Measurements from ENCODE around the gene PC.
"Not testable (repeated sequence)": the region's sequence is repeated elsewhere in the genome, so short reads cannot be mapped to it uniquely, and the experiment has no call there.

Gene PC

DNA sequence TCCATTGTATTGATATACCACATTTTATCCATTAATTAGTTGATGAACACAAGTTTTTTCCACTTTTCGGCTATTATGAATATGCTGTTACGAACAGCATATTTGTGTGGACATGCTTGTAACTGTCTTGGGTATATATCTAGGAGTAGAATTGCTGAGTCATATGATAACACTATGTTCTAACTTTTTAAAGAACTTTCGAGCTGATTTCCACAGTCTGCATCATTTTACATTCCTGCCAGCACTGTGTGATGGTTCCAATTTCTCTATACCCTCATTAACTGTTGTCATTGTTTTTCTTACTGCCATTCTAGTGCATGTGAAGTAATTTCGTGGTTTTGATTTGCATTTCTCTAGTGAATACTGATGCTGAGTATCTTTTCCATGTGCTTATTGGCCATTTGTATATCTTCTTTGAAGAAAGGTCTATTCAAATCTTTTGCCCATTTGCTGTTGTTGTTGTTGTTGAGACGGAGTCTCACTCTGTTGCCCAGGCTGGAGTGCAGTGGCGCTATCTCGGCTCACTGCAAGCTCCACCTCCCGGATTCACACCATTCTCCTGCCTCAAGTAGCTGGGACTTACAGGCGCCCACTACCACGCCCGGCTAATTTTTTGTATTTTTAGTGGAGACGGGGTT lies 122.3 kb downstream of the PC start:
- DNase-seq (ENCODE audit: low read depth, low spot score), result no peak
- Histone ChIP-seq H3K4me1 (ENCODE audit: insufficient read depth, insufficient read length) (no peaks in the 10 kb centered on the region), H3K36me3 (ENCODE audit: insufficient read depth, insufficient read length, low read length) (peaks cover 34% of the 10 kb centered on the region), H3K27me3 (ENCODE audit: insufficient read depth, insufficient read length) (no peaks in the 10 kb centered on the region), H3K9me3 (ENCODE audit: insufficient read depth, low read length) (no peaks in the 10 kb centered on the region), H3K9ac (ENCODE audit: insufficient read length, low read depth) (no peak overlapping the region), H3K4me3 (ENCODE audit: insufficient read length, low read depth) (no peak overlapping the region)
- TF ChIP-seq SUZ12 (IDR thresholded peaks at IDR 0.05; ENCODE audit: extremely low read depth, insufficient read depth, insufficient read length) (no peak), ZNF274 (IDR thresholded peaks at IDR 0.05; ENCODE audit: low read depth, low read length) (no peak), YY1 (IDR thresholded peaks at IDR 0.05; ENCODE audit: insufficient read depth, insufficient read length) (no peak)

DNA sequence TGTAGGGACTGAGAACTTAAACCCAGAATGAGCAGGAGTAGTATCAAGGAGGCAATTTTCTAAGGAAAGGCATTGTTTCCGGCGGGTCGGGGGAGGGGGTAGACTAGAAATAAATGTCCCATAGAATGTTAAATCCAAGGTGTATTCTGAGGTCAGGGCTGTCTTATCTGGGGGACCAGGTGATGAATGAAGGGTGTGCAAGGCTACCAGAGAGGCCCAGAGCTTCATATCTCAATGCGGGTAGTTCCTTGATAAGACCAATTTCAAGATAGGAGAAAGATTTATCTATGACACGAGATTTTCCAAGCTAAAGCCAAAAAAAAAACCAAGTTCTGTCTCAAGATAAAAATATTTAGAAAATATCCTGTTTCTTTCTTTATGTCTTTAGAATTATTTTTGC lies 123.2 kb downstream of the PC start:
- peaks cover 25% of the 10 kb centered on the region for H3K36me3 ChIP-seq (ENCODE audit: insufficient read depth, insufficient read length, low read length)
- H3K9ac ChIP-seq (ENCODE audit: insufficient read length, low read depth), result no peak overlapping the region
- H3K27me3 ChIP-seq (ENCODE audit: insufficient read depth, insufficient read length), result no peaks in the 10 kb centered on the region
- H3K4me3 ChIP-seq (ENCODE audit: insufficient read length, low read depth), result no peak overlapping the region
- H3K9me3 ChIP-seq (ENCODE audit: insufficient read depth, low read length), result no peaks in the 10 kb centered on the region
- no peak for TF ChIP-seq SUZ12 (IDR thresholded peaks at IDR 0.05; ENCODE audit: extremely low read depth, insufficient read depth, insufficient read length)
- no peak for TF ChIP-seq YY1 (IDR thresholded peaks at IDR 0.05; ENCODE audit: insufficient read depth, insufficient read length)
- no peak for TF ChIP-seq ZNF274 (IDR thresholded peaks at IDR 0.05; ENCODE audit: low read depth, low read length)
- no peaks in the 10 kb centered on the region for H3K4me1 ChIP-seq (ENCODE audit: insufficient read depth, insufficient read length)
- no peak for DNase-seq (ENCODE audit: low read depth, low spot score)

DNA sequence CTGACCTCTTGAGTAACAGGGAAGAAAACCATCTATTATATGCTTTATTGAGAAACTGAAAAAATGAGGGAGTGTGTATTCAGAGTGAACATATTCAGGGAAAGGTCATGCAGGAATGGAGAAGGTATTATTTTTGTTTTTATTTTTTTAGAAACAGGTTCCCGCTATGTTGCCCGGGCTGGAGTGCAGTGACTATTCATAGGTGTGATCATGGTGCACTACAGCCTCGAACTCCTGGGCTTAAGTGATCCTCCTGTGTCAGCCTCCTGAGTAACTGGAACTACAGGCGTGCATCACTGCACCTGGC lies 123.7 kb downstream of the PC start:
- H3K4me3 ChIP-seq (ENCODE audit: insufficient read length, low read depth), result no peak overlapping the region
- H3K4me1 ChIP-seq (ENCODE audit: insufficient read depth, insufficient read length), result no peaks in the 10 kb centered on the region
- TF ChIP-seq SUZ12 (IDR thresholded peaks at IDR 0.05; ENCODE audit: extremely low read depth, insufficient read depth, insufficient read length) (no peak), YY1 (IDR thresholded peaks at IDR 0.05; ENCODE audit: insufficient read depth, insufficient read length) (no peak), ZNF274 (IDR thresholded peaks at IDR 0.05; ENCODE audit: low read depth, low read length) (no peak)
- no peaks in the 10 kb centered on the region for H3K9me3 ChIP-seq (ENCODE audit: insufficient read depth, low read length)
- no peak overlapping the region for H3K9ac ChIP-seq (ENCODE audit: insufficient read length, low read depth)
- DNase-seq (ENCODE audit: low read depth, low spot score), result no peak
- H3K27me3 ChIP-seq (ENCODE audit: insufficient read depth, insufficient read length), result no peaks in the 10 kb centered on the region
- H3K36me3 ChIP-seq (ENCODE audit: insufficient read depth, insufficient read length, low read length), result peaks cover 23% of the 10 kb centered on the region

DNA sequence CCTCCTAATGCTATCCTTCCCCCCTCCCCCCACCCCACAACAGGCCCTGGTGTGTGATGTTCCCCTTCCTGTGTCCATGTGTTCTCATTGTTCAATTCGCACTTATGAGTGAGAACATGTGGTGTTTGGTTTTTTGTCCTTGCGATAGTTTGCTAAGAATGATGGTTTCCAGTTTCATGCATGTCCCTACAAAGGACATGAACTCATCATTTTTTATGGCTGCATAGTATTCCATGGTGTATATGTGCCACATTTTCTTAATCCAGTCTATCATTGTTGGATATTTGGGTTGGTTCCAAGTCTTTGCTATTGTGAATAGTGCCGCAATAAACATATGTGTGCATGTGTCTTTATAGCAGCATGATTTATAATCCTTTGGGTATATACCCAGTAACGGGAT lies 133.6 kb downstream of the PC start:
- not testable (repeated sequence) for H3K9ac ChIP-seq (ENCODE audit: insufficient read length, low read depth); H3K27me3 ChIP-seq (ENCODE audit: insufficient read depth, insufficient read length); H3K4me3 ChIP-seq (ENCODE audit: insufficient read length, low read depth); H3K9me3 ChIP-seq (ENCODE audit: insufficient read depth, low read length); H3K4me1 ChIP-seq (ENCODE audit: insufficient read depth, insufficient read length); DNase-seq (ENCODE audit: low read depth, low spot score)
- H3K36me3 ChIP-seq (ENCODE audit: insufficient read depth, insufficient read length, low read length), result peaks cover 26% of the 10 kb centered on the region

DNA sequence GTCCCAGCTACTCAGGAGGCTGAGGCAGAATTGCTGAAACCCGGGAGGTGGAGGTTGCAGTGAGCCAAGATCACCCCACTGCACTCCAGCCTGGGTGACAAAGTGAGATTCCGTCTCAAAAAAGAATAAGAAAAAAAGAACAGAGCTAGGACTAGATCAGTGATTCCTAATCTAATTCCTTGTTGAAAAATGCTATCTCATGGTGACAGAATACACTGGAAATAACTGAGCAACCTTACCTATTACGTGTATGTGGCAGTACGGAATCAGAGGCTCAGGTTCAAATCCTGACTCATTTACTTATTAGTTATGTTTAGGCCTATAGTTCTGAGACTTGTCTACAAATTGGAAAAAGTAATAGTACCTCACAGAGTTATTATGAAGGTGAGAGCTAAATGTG lies 134.5 kb downstream of the PC start:
- TF ChIP-seq SUZ12 (IDR thresholded peaks at IDR 0.05; ENCODE audit: extremely low read depth, insufficient read depth, insufficient read length) (no peak), YY1 (IDR thresholded peaks at IDR 0.05; ENCODE audit: insufficient read depth, insufficient read length) (no peak), ZNF274 (IDR thresholded peaks at IDR 0.05; ENCODE audit: low read depth, low read length) (no peak)
- Histone ChIP-seq H3K9me3 (ENCODE audit: insufficient read depth, low read length) (no peaks in the 10 kb centered on the region), H3K27me3 (ENCODE audit: insufficient read depth, insufficient read length) (no peaks in the 10 kb centered on the region), H3K4me3 (ENCODE audit: insufficient read length, low read depth) (no peak overlapping the region), H3K36me3 (ENCODE audit: insufficient read depth, insufficient read length, low read length) (peaks cover 18% of the 10 kb centered on the region), H3K9ac (ENCODE audit: insufficient read length, low read depth) (no peak overlapping the region), H3K4me1 (ENCODE audit: insufficient read depth, insufficient read length) (no peaks in the 10 kb centered on the region)
- DNase-seq (ENCODE audit: low read depth, low spot score), result no peak

DNA sequence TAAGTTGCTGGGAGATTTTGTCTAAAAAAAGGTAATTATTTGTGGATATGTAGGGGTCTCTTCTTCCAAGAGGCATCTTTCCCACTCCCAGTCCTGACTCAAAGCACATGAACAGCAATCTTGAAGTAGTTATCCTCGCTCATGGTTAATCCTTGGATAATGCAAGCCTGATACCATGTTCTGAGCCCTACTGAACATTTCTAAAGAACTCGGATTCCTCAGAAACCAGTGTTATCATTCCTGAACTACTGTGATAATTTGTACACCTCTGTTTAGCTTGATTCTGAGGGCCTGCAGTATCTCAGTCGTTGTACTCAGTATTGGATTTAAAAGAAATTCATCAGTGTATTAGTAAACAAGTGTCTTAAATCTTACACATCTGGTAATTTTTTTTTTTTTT lies 137.3 kb downstream of the PC start:
- Histone ChIP-seq H3K9me3 (ENCODE audit: insufficient read depth, low read length) (no peaks in the 10 kb centered on the region), H3K4me3 (ENCODE audit: insufficient read length, low read depth) (no peak overlapping the region), H3K36me3 (ENCODE audit: insufficient read depth, insufficient read length, low read length) (peaks cover 19% of the 10 kb centered on the region), H3K4me1 (ENCODE audit: insufficient read depth, insufficient read length) (no peaks in the 10 kb centered on the region), H3K9ac (ENCODE audit: insufficient read length, low read depth) (no peak overlapping the region), H3K27me3 (ENCODE audit: insufficient read depth, insufficient read length) (no peaks in the 10 kb centered on the region)
- TF ChIP-seq ZNF274 (IDR thresholded peaks at IDR 0.05; ENCODE audit: low read depth, low read length) (no peak), YY1 (IDR thresholded peaks at IDR 0.05; ENCODE audit: insufficient read depth, insufficient read length) (no peak), SUZ12 (IDR thresholded peaks at IDR 0.05; ENCODE audit: extremely low read depth, insufficient read depth, insufficient read length) (no peak)
- no peak for DNase-seq (ENCODE audit: low read depth, low spot score)

DNA sequence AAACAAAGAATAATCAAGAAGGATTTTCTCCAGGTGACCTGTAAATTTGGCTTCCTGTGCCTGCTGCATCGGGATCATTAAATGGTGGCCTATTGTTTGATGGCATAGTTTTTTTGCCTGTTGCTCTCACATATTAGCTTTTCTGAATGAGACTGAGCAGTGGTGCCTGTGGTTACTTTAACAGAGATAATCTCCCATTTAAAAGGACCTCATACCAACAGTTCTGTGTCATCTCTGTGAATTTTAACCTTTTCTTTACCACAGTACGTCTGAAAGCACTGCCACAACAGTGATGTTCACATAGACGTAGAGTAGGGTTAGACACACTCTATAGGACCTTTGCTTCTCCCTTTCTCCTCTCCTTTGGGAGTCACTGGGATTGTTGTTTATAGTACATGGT lies 137.8 kb downstream of the PC start:
- DNase-seq (ENCODE audit: low read depth, low spot score), result no peak
- peaks cover 21% of the 10 kb centered on the region for H3K36me3 ChIP-seq (ENCODE audit: insufficient read depth, insufficient read length, low read length)
- H3K9ac ChIP-seq (ENCODE audit: insufficient read length, low read depth), result no peak overlapping the region
- no peaks in the 10 kb centered on the region for H3K4me1 ChIP-seq (ENCODE audit: insufficient read depth, insufficient read length)
- H3K27me3 ChIP-seq (ENCODE audit: insufficient read depth, insufficient read length), result no peaks in the 10 kb centered on the region
- H3K4me3 ChIP-seq (ENCODE audit: insufficient read length, low read depth), result no peak overlapping the region
- no peak for TF ChIP-seq YY1 (IDR thresholded peaks at IDR 0.05; ENCODE audit: insufficient read depth, insufficient read length)
- no peaks in the 10 kb centered on the region for H3K9me3 ChIP-seq (ENCODE audit: insufficient read depth, low read length)
